ENCODE data around the gene AAGAB.
"Not testable (repeated sequence)": the region's sequence is repeated elsewhere in the genome, so short reads cannot be mapped to it uniquely, and the experiment has no call there.

AAGAB gene

GRCh38 chr15:67163180-67163579, 91.3 kb downstream of the AAGAB start:
- Mint-ChIP-seq H3K27me3 (peaks cover 7% of the 10 kb centered on the region), H3K9me3 (no peaks in the 10 kb centered on the region), H3K36me3 (ENCODE audit: low read depth) (peaks cover 39% of the 10 kb centered on the region), H3K4me1 (ENCODE audit: low read depth) (peaks cover 19% of the 10 kb centered on the region), H3K4me3 (no peak overlapping the region), H3K27ac (no peak overlapping the region)
- intact Hi-C loops (cut with micrococcal nuclease), result no loop called here

DNA sequence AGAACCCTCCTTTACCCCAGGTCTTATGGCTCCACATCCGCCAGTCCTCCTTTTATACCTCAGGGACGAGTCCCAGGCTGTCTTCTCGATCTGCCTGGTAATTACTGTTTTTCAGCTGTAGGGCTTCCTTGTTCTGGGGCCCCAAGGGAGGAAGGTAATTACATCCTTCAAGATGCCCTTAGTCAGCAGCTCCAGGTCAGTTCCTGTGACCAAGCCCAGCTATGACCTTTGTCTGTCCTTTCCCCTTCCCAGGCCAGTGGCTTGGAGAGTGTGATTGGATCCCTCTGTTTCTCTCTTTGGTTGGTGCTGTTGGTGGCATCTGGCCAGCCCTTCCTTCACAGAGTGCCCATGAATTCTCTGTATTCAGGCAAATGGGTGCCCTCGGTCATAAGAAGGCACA, 92.6 kb downstream of the AAGAB start:
- H3K36me3 Mint-ChIP-seq (ENCODE audit: low read depth), result peaks cover 26% of the 10 kb centered on the region
- peaks cover 26% of the 10 kb centered on the region for H3K4me1 Mint-ChIP-seq (ENCODE audit: low read depth)
- no peak overlapping the region for H3K27ac Mint-ChIP-seq

GRCh38 chr15:67161412-67161811, 93.0 kb downstream of the AAGAB start:
- Mint-ChIP-seq H3K27me3 (peaks cover 9% of the 10 kb centered on the region), H3K9me3 (no peaks in the 10 kb centered on the region), H3K36me3 (ENCODE audit: low read depth) (peaks cover 22% of the 10 kb centered on the region), H3K4me3 (no peak overlapping the region), H3K27ac (no peak overlapping the region), H3K4me1 (ENCODE audit: low read depth) (peaks cover 26% of the 10 kb centered on the region)
- intact Hi-C loops (cut with micrococcal nuclease), result no loop called here

More for the DNA sequence above, 92.6 kb downstream of the AAGAB start:
- Mint-ChIP-seq H3K9me3 (no peaks in the 10 kb centered on the region), H3K27me3 (peaks cover 10% of the 10 kb centered on the region), H3K4me3 (no peak overlapping the region)
- intact Hi-C loops (cut with micrococcal nuclease), result no loop called here

GRCh38 chr15:67158367-67158766, 96.1 kb downstream of the AAGAB start:
- no peaks in the 10 kb centered on the region for H3K9me3 Mint-ChIP-seq
- H3K4me1 Mint-ChIP-seq (ENCODE audit: low read depth), result peaks cover 26% of the 10 kb centered on the region
- peaks cover 15% of the 10 kb centered on the region for H3K27me3 Mint-ChIP-seq
- no peak overlapping the region for H3K4me3 Mint-ChIP-seq
- intact Hi-C loops (cut with micrococcal nuclease), result no loop called here
- H3K36me3 Mint-ChIP-seq (ENCODE audit: low read depth), result no peaks in the 10 kb centered on the region
- no peak overlapping the region for H3K27ac Mint-ChIP-seq

GRCh38 chr15:67157521-67158252, 96.8 kb downstream of the AAGAB start:
- H3K27ac Mint-ChIP-seq, result no peak overlapping the region
- peaks cover 25% of the 10 kb centered on the region for H3K4me1 Mint-ChIP-seq (ENCODE audit: low read depth)
- H3K36me3 Mint-ChIP-seq (ENCODE audit: low read depth), result no peaks in the 10 kb centered on the region
- no peak overlapping the region for H3K4me3 Mint-ChIP-seq
- H3K9me3 Mint-ChIP-seq, result no peaks in the 10 kb centered on the region
- peaks cover 19% of the 10 kb centered on the region for H3K27me3 Mint-ChIP-seq
- intact Hi-C loops (cut with micrococcal nuclease), result no loop called here

DNA sequence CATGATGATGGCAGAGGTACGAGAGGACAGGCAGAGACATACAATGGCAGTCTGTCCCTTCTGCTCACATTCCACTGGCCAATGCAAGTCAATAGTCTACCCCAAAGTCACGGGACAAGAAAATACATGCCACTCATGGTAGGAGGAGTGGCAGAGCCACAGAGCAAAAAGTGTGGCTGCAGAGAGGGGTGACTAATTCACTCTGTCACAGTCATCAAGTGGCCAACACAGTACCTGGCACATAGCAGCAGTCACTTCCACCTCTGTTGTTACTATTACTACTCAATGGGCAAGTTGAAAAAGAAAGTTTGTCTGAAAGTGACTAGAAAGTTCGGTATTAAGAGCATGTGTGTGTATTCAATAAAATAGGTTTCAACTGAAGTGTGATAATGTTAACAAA, 97.6 kb downstream of the AAGAB start:
- no peak overlapping the region for H3K27ac Mint-ChIP-seq

GRCh38 chr15:67156426-67156825, 98.0 kb downstream of the AAGAB start:
- Mint-ChIP-seq H3K27me3 (peaks cover 18% of the 10 kb centered on the region), H3K4me3 (no peak overlapping the region), H3K36me3 (ENCODE audit: low read depth) (no peaks in the 10 kb centered on the region), H3K4me1 (ENCODE audit: low read depth) (peaks cover 14% of the 10 kb centered on the region), H3K27ac (no peak overlapping the region), H3K9me3 (no peaks in the 10 kb centered on the region)
- intact Hi-C loops (cut with micrococcal nuclease), result no loop called here

More for the DNA sequence above, 97.6 kb downstream of the AAGAB start:
- Mint-ChIP-seq H3K27me3 (peaks cover 18% of the 10 kb centered on the region), H3K9me3 (no peaks in the 10 kb centered on the region), H3K36me3 (ENCODE audit: low read depth) (no peaks in the 10 kb centered on the region), H3K4me1 (ENCODE audit: low read depth) (peaks cover 18% of the 10 kb centered on the region), H3K4me3 (no peak overlapping the region)
- intact Hi-C loops (cut with micrococcal nuclease), result no loop called here

- H3K27me3 Mint-ChIP-seq, result peaks cover 18% of the 10 kb centered on the region
- intact Hi-C loops (cut with micrococcal nuclease), result loop anchor here (5.0 kb wide), 1 partner anchor 42 kb away; no protein-coding TSS in a partner anchor
- no peaks in the 10 kb centered on the region for H3K9me3 Mint-ChIP-seq
- no peaks in the 10 kb centered on the region for H3K36me3 Mint-ChIP-seq (ENCODE audit: low read depth)
- H3K27ac Mint-ChIP-seq, result no peak overlapping the region
- no peak overlapping the region for H3K4me3 Mint-ChIP-seq
- peaks cover 20% of the 10 kb centered on the region for H3K4me1 Mint-ChIP-seq (ENCODE audit: low read depth)
These were observed 100.2 kb downstream of the AAGAB start for GRCh38 chr15:67154249-67154648.

GRCh38 chr15:67153044-67153443, 101.4 kb downstream of the AAGAB start:
- not testable (repeated sequence) for H3K27ac Mint-ChIP-seq; H3K4me3 Mint-ChIP-seq; H3K9me3 Mint-ChIP-seq; H3K36me3 Mint-ChIP-seq (ENCODE audit: low read depth)
- intact Hi-C loops (cut with micrococcal nuclease), result loop anchor here (5.0 kb wide), 1 partner anchor 41 kb away; no protein-coding TSS in a partner anchor
- H3K27me3 Mint-ChIP-seq, result peaks cover 20% of the 10 kb centered on the region
- H3K4me1 Mint-ChIP-seq (ENCODE audit: low read depth), result peaks cover 32% of the 10 kb centered on the region

DNA sequence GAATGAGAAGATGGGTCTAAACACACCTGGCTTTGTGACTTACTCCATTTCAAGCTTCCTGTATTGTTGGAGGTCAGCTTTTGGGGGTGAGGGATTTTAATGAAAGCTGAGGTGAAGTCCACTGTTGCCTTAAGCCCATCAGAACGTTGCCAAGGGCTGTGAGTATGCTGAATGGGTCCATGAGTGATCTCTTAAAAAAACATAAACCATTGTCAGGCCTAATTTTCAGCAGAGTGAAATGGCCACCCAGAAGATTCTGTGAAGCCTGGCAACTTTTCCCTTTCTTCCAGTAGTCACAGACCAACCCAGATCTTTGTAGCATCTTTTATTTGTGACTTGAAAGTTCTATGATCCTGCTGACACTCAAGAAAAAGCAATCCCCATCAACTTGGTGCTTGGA, 102.0 kb downstream of the AAGAB start:
- H3K27me3 Mint-ChIP-seq, result peaks cover 15% of the 10 kb centered on the region
- H3K4me1 Mint-ChIP-seq (ENCODE audit: low read depth), result peaks cover 32% of the 10 kb centered on the region
- no peak overlapping the region for H3K4me3 Mint-ChIP-seq
- intact Hi-C loops (cut with micrococcal nuclease), result loop anchor here (5.0 kb wide), 1 partner anchor 40 kb away; no protein-coding TSS in a partner anchor
- no peaks in the 10 kb centered on the region for H3K36me3 Mint-ChIP-seq (ENCODE audit: low read depth)
- H3K27ac Mint-ChIP-seq, result no peak overlapping the region
- no peaks in the 10 kb centered on the region for H3K9me3 Mint-ChIP-seq

Data from dendritic cell treated with granulocyte-macrophage colony-stimulating factor and Interleukin-4, amounts not matched to agents 40 ng/mL and 50 ng/mL, for 4 days (primary cell).